ENCODE results near the gene CNIH2.
"Not testable (repeated sequence)": the region's sequence is repeated elsewhere in the genome, so short reads cannot be mapped to it uniquely, and the experiment has no call there.

Gene CNIH2

DNA sequence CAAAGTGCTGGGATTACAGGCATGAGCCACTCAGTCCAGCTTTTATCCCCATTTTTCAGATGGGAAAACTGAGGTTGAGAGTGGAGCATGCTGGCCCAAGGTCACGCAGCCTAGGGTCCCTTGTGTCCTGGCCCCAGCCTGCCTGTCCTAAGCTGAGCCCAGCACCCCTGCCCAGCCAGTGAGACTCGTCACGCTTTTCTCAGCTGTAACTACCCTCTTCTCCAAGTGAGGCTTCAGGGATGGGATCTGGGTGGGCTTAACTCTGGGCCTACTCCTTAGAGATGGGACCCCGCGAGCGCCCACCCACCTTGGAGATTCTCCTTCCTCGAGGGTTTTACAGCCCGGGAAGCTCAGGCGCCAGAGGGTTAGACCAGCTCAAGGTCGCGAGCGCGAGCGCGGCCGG is 13.3 kb downstream of the CNIH2 start:
- no peak for DNase-seq (ENCODE audit: low read depth in 1 of 2, low spot score in 1 of 2)

DNA sequence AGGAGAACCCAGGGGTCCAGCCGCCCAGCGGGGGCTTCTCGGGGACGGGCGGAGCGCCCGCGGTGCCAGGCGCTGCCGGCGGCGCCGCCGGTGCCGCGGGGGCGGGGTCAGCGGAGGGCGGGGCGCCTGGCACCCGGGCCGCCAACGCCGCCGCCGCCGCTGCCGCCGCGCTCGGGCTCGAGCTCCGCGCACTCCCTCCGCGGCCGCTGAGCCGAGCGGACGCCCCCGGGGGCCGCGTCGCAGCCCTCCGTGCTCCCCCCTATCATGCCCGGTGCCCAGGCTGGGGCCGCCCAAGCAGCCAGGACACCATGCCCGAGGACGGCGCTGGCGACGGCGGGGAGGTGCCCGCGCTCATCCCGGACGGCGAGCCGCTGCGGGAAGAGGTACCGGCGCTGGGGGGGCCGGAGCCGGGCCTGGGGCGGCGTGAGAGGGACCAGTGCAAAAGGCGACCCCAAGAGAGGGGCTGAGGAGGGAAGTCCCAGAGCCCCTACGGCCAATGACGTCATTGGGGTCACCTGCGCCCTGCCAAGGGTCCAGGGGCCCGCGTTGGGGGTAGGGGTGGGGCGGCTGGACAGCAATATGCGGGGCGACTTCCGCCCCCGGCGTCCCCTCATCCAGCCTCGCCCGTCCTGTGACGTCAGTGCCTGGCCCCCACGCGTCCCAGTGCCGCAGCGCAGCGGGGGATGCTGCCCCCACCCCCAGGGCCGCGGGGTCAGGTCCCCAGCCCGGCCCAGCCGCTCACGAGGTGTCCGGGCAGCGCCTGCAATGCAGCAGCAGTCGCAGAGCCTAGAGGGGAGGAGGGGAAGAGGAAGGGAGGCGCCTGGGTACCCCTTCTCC is 13.9 kb downstream of the CNIH2 start, which contains the start of gene TMEM151A:
Gene TMEM151A (plus strand): TSS at position 189 of the 837 bp plus-strand sequence. CDS start 120 bp downstream, at position 309.
- no peak for DNase-seq (ENCODE audit: low read depth in 1 of 2, low spot score in 1 of 2)

- DNase-seq (ENCODE audit: low read depth in 1 of 2, low spot score in 1 of 2) = no peak
Measured at GRCh38 chr11:66292543-66293332, 14.8 kb downstream of the CNIH2 start.

DNA sequence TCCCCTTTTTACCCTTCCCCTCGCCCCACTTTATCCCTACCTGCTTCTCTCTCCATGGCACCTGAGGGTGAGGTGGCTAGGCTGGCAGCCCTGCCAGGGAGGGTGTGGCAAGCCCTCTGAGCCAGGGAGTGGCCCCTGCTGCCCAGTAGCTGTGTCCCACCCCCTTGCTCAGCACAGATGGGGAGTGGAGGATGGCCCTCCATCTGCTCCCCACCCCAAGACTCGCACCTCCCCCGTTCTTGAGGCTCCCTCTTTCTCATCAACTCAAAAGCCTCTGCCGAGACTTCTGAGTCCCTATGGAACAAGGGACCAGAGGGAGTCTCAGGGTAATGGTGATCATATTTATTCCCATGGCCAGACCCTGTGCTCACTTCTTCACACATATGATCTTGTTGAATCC is 15.4 kb downstream of the CNIH2 start:
- no peak for DNase-seq (ENCODE audit: low read depth in 1 of 2, low spot score in 1 of 2)

- DNase-seq (ENCODE audit: low read depth in 1 of 2, low spot score in 1 of 2) = no peak
Measured at GRCh38 chr11:66293777-66294625, 16.0 kb downstream of the CNIH2 start.

DNA sequence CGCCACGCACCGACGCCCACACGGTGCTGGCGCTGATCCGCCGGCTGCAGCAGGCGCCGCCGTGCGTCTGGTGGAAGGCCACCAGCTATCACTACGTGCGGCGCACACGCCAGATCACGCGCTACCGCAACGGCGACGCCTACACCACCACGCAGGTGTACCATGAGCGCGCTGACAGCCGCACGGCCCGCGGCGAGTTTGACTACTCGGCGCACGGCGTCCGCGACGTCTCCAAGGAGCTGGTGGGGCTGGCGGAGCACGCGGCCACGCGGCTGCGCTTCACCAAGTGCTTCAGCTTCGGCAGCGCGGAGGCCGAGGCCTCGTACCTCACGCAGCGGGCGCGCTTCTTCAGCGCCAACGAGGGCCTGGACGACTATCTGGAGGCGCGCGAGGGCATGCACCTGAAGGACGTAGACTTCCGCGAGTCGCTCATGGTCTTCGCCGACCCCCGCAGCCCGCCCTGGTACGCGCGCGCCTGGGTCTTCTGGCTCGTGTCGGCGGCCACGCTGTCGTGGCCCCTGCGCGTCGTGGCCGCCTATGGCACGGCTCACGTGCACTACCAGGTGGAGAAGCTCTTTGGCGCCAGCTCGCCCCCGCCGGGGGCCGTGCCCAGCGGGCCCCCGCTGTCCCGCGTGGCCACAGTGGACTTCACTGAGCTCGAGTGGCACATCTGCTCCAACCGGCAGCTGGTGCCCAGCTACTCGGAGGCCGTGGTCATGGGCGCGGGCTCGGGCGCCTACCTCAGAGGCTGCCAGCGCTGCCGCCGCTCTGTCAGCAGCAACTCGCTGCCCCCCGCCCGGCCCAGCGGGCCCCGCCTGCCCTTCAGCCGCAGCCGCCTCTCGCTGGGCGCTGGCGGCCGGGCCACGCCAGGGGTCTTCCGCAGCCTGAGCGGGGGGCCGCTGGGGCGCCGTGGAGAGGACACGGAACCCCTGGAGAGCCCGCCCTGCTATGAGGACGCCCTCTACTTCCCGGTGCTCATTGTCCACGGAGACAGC is 16.9 kb downstream of the CNIH2 start:
- no peak for DNase-seq (ENCODE audit: low read depth in 1 of 2, low spot score in 1 of 2)

GRCh38 chr11:66297610-66298009 is 19.6 kb downstream of the CNIH2 start:
- DNase-seq (ENCODE audit: low read depth in 1 of 2, low spot score in 1 of 2) = no peak

DNA sequence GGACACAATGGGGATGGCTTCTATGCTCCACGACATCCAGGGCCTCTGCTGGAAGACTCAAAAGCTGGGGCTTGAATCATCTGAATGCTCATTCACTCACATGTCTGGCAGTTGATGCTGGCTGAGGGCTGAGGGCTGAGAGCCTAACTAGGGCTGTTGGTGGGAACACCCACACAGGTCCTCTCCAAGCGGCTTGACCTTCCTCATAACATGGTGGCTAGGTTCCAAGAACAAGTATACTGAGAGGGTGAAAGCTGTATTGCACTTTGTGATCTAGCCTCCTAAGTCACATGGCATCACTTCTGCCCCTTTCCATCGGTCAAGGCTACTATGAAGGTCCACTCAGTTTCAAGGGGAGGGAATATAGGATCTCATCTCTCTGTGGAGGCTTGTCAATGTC is 21.2 kb downstream of the CNIH2 start:
- no peak for DNase-seq (ENCODE audit: low read depth in 1 of 2, low spot score in 1 of 2)

GRCh38 chr11:66302656-66303055 is 24.7 kb downstream of the CNIH2 start:
- no peak for DNase-seq (ENCODE audit: low read depth in 1 of 2, low spot score in 1 of 2)

DNA sequence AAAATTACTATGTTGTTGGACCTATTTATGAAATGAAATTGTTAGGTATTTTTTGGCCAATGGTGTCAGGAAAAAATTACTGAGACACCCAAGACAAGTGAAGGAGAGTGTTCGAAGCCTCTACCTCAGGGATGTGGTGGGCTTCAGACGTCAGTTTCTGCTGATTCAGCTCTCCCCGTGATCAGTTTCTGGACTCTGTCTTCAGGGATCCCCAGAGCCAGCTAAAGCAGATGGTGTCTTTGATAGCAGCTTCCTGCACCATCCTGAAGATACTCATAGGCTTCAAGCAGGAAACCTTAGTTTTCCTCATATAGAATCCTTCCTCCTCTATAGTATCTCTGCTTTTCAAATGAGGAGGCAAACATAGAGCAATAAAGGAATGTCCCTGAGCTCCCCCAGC is 31.5 kb downstream of the CNIH2 start:
- DNase-seq (ENCODE audit: low read depth in 1 of 2, low spot score in 1 of 2) = no peak

DNA sequence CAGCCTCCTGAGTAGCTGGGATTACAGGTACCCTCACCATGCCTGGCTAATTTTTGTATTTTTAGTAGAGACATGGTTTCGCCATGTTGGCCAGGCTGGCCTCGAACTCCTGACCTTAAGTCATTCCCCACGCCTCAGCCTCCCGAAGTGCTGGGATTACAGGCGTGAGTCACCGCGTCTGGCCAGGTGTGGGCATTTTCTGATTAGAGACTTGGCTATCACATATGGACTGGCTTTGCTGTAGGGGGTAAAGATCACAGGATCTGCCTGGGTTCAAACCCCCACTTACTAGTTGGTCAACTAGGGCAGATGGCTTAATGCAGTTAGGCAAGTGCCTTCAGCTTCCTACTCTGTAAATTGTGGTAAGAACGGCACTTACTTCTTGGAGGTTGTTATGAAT is 32.3 kb downstream of the CNIH2 start:
- DNase-seq (ENCODE audit: low read depth in 1 of 2, low spot score in 1 of 2) = no peak

DNA sequence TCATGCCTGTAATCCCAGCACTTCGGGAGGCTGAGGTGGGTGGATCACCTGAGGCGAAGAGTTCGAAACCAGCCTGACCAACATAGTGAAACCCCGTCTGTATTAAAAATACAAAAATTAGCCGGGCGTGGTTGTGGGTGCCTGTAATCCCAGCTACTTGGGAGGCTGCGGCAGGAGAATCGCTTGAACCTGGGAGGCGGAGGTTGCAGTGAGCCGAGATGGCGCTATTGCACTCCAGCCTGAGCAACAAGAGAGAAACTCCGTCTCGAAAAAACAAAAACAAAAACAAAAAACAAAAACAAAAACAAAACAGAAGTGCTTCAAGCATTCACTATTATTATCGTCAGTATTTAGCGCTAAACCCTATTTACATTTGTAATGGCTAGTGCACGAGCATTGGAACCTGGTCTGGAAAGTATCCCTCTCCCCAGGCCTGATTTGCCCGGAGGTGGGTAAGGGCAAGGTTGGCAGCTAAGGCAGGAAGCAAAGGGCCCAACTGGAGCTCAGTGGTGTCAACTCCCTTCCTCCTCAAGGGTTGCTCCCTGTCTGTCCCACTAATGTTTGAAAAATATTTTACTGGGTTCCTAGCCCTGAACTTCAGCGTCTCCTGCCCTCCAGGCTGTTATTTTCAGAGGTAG is 32.9 kb downstream of the CNIH2 start:
- not testable (repeated sequence) for DNase-seq (ENCODE audit: low read depth in 1 of 2, low spot score in 1 of 2)

- DNase-seq (ENCODE audit: low read depth in 1 of 2, low spot score in 1 of 2) = no peak
Measured at GRCh38 chr11:66311470-66311964, 33.5 kb downstream of the CNIH2 start.

DNA sequence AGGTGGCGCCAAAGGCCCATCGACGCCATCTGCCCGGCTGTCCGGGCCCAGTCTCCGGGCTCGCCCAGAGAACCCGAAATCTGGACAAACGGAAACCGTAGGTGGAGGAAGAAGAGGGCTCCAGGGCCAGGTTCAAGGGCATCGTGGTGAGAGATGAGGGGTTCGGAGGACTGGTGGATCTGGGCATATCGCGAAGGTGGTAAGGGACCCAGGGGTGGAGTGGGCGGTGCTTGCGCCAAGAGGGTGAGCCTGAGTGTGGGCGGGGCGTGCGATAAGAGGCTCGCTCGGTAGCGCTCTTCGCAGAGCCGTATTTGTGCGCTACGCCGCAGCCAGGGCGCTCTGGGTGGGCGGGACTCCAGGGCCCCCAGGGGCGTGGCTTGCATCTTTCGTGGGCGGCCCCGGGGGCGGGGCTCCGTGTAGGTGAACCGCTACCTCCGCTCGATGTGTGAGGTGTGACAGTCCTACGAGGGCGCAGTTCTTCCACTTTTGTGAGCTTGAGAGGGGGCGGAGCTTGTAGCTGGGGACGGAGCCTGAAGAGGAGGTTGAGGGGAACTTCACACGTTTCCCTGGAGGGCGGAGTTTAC is 34.1 kb downstream of the CNIH2 start:
- peak; percentile 90 to 96 for DNase-seq (ENCODE audit: low read depth in 1 of 2, low spot score in 1 of 2)

DNA sequence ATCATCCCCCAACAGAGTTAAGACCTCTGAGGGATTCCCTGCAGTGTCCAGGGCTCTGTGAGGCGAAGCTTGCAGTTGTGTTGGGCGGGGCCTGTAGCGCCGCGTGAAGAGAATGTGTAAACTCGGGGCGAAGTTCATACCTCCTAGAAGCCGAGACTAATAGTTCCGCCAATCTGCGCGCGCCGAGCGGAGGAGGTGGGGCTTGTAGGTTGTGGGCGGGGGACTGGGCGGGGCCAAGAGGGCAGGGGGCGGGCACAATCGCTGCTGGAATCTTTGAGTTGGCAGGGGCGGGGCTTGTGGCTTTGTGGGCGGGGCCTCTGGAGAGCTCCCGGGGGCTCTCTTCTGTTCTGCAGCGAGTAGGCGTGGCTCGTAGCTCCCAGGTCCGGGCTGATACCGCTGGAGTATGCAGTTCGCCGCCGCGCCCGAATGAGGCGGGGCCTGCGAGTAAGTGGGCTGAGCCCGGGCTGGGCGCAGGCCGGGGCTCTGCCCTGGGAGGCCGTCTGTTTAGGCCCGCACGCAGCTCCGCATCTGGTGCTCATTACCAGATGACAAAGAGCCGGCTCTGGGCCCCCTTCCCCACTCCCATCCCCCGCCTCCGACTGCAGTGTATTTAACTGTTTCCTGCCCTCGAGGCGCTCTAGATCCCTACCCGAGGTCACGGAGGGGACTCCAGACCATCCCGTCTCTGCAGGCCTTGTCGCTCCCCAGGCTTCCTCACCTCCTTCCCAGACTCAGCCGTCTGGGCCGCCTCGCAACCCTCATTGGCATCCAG is 34.8 kb downstream of the CNIH2 start:
- peak; percentile 96 to 97 for DNase-seq (ENCODE audit: low read depth in 1 of 2, low spot score in 1 of 2)

DNA sequence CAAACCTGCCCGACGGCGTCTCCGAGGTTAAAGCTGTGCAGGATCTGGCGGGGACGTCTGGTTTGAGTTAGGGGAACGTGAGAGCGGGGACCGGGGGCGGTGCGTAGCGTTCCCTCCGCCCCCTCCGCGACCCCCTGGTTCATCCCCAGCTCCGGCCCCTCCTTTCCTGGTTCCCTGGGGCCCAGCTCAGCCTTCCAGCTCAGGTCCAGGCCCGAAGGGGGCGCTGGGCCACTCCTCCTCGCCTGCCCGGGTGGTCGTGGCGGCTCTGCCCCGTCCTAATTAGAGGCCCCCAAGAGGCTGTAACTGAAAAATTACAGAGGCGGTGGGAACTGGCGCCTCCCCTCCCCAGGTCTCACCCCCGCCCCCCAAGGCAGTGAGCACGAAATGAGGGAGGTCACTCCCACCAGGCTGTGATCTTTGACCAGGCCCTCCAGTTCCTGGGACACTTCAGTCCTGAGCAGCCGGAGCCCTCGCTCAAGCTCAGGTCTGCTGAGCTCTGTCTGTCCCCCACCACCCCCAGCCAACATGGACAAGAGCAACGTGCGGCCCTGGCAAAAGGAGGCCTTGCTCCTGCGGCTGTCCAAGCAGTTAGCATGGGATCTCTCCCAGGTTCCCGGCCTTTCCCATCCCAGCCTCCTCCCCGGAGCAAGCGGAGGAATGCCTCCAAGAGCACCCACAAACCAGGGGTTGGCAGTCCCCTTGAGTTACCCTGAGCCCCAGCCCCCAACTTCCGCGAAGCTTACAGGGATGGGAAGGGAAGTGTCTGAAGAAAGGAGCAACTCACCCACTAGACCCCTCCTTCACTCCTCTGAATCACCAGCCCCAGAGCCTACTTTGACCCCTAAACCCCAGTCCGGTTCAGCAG is 35.6 kb downstream of the CNIH2 start:
- no peak for DNase-seq (ENCODE audit: low read depth in 1 of 2, low spot score in 1 of 2)

- DNase-seq (ENCODE audit: low read depth in 1 of 2, low spot score in 1 of 2) = no peak
Measured at GRCh38 chr11:66314186-66314501, 36.2 kb downstream of the CNIH2 start.

Data from stimulated activated CD4-positive, alpha-beta T cell treated with anti-CD3 and anti-CD28 coated beads, Interleukin-15, amount 100 ng/mL, for 1 hour (primary cell).